HepG2 (cell line): Measurements from ENCODE around the gene ERP44. TPM values are rescaled to one million over a fixed set of nuclear protein-coding genes. Genes with fewer than 3 reads are reported as not detected.

Experiments used
- BCL6 ChIP-seq: IDR thresholded peaks from 2 replicates; pipeline ENCODE4 v1.6.1; 2016; ENCODE audit warnings: missing genetic modification reagents, missing compliant biosample characterization
- EP300 ChIP-seq, 3 experiments: sonication (generic) in 1 of 3; formaldehyde crosslinking in 1 of 3; IDR thresholded peaks; 2 replicates each; pipeline versions ENCODE4 v1.5.1 to v1.6.1; 2011 to 2020; ENCODE audit warnings: low read depth in 2 of 3, low read length in 2 of 3, borderline replicate concordance in 1 of 3, improper control_type of control experiment in 1 of 3, mild to moderate bottlenecking in 1 of 3, missing genetic modification reagents in 1 of 3, moderate library complexity in 1 of 3
- GTF2F1 ChIP-seq: fragments of 150-350 bp; IDR thresholded peaks from 2 replicates; pipeline ENCODE4 v1.6.1; 2014; ENCODE audit warnings: low read length
- KLF12 ChIP-seq: sonication (generic); formaldehyde crosslinking; IDR thresholded peaks from 2 replicates; pipeline ENCODE4 v1.4.0; 2020; ENCODE audit warnings: missing genetic modification reagents, borderline replicate concordance
- MAF1 ChIP-seq: sonication (generic); formaldehyde crosslinking; IDR thresholded peaks from 2 replicates; pipeline ENCODE4 v1.5.0; 2020; ENCODE audit warnings: missing genetic modification reagents, borderline replicate concordance
- MAFK ChIP-seq, 2 experiments: IDR thresholded peaks in 1 of 2; conservative IDR thresholded peaks in 1 of 2; 2 replicates each; pipeline ENCODE4 v1.6.1; 2011; ENCODE audit warnings: improper control_type of control experiment in 2 of 2, low read length in 2 of 2
- SALL2 ChIP-seq: sonication (generic); formaldehyde crosslinking; IDR thresholded peaks from 2 replicates; pipeline ENCODE4 v1.8.1; 2023; ENCODE audit warnings: mild to moderate bottlenecking, missing genetic modification reagents, inconsistent platforms
- SCMH1 ChIP-seq: sonication (generic); formaldehyde crosslinking; IDR thresholded peaks from 2 replicates; pipeline ENCODE4 v1.9.0; 2021; ENCODE audit warnings: missing genetic modification reagents, mild to moderate bottlenecking, borderline replicate concordance
- TAF1 ChIP-seq: sonication (generic); formaldehyde crosslinking; IDR thresholded peaks from 2 replicates; pipeline ENCODE4 v1.4.0; 2020; ENCODE audit warnings: missing genetic modification reagents
- THYN1 ChIP-seq: sonication (generic); formaldehyde crosslinking; IDR thresholded peaks from 2 replicates; pipeline ENCODE4 v1.8.1; 2023; ENCODE audit warnings: low read depth, mild to moderate bottlenecking, moderate library complexity, missing genetic modification reagents, borderline replicate concordance
- ZNF788 ChIP-seq: sonication (generic); formaldehyde crosslinking; IDR thresholded peaks from 2 replicates; pipeline ENCODE4 v1.5.0; 2020; ENCODE audit warnings: mild to moderate bottlenecking, missing genetic modification reagents, borderline replicate concordance
- polyA plus RNA-seq, 8 experiments: library from polyadenylated mRNA; depleted of rRNA in 3 of 8; stranded (reverse) in 7 of 8; unstranded in 1 of 8; fragments of >200 nt; fragmentation: Illumina TruSeq in 4 of 8; extraction: Trizol in 4 of 8; gene quantifications; 2 replicates each; pipeline versions ENCODE4 v1.2.1 to v1.2.3, GENCODE V29; 2011 to 2016; ENCODE audit warnings: low read depth in 4 of 8, missing spikeins in 1 of 8, mixed read lengths in 1 of 8; ENCODE audit not compliant: insufficient read depth in 1 of 8
- total RNA-seq, 5 experiments: library from RNA; depleted of rRNA; stranded (reverse); fragments of >200 nt; fragmentation: Illumina TruSeq; extraction: Trizol; gene quantifications; 2 replicates each; pipeline ENCODE4 v1.2.3, GENCODE V29; 2016; ENCODE audit warnings: low read depth in 1 of 5
- TF ChIP-seq, protein P1 (sequence below): sonication (generic); formaldehyde crosslinking; IDR thresholded peaks from 2 replicates; pipeline ENCODE4 v1.4.0; 2020; ENCODE audit warnings: missing genetic modification reagents, borderline replicate concordance
- TF ChIP-seq, protein P2 (sequence below): IDR thresholded peaks from 2 replicates; pipeline ENCODE4 v1.6.1; 2016; ENCODE audit warnings: mild to moderate bottlenecking
- TF ChIP-seq, protein P3 (sequence below): sonication (generic); formaldehyde crosslinking; IDR thresholded peaks from 2 replicates; pipeline ENCODE4 v1.9.0; 2021; ENCODE audit warnings: missing genetic modification reagents, borderline replicate concordance
- TF ChIP-seq, protein P4 (sequence below): sonication (generic); formaldehyde crosslinking; IDR thresholded peaks from 2 replicates; pipeline ENCODE4 v1.9.0; 2021; ENCODE audit warnings: missing genetic modification reagents, mild to moderate bottlenecking, borderline replicate concordance
- TF ChIP-seq, protein P5 (sequence below): fragments of 450-650 bp; IDR thresholded peaks from 2 replicates; pipeline ENCODE4 v1.6.1; 2016
- TF ChIP-seq, protein P6 (sequence below): sonication (generic); formaldehyde crosslinking; IDR thresholded peaks from 2 replicates; pipeline ENCODE4 v1.8.1; 2023; ENCODE audit warnings: mild to moderate bottlenecking, inconsistent platforms, moderate library complexity, missing genetic modification reagents, borderline replicate concordance

Gene ERP44
- total and polyA plus RNA-seq, 2 of the 13 experiments (the other 11 are each of a cell fraction or from before 2014, with no cell fraction given): 8.9 to 13.8 TPM

DNA sequence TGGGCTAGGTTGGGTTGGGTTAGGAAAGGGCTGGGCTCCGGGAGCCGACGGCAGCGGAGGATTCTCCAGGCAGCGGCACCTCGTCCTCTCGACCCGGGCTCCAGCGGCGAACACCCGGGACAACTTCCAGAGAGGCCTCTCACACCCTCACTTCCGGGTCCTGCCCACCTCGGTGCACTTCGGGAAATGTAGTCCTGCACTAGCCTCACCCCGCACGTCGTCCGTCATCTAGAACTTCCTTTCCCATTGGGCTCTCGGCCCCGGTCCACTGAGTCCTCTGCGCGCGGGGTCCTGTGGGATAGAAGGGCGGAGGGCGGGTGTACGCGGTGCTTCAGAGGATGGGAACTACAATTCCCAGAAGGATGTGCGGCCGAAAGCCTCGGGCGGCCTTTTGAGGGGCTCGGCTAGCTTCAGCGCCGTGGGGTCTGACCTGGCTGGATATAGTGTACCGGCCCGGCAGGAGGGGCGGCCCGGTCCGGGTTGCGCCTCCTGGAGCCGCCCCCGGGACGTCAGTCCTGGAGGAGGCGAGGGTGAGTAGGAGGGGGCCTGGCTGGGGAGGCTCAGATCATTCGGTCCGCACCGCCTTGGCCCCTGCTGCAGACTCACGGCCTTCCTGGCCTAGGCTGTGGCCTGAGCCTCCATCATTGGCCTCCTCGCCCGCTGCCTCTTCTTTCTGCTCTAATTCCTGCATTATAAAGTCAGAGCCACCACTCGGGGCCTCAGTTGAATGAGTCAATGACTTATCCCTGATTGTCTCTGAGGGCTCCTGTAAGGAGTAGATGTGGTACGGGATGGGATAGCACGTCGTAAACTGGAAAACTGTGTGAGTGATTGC lies at the start of gene ERP44, which contains the start of gene INVS (continued):
- TF ChIP-seq, protein P1, sequence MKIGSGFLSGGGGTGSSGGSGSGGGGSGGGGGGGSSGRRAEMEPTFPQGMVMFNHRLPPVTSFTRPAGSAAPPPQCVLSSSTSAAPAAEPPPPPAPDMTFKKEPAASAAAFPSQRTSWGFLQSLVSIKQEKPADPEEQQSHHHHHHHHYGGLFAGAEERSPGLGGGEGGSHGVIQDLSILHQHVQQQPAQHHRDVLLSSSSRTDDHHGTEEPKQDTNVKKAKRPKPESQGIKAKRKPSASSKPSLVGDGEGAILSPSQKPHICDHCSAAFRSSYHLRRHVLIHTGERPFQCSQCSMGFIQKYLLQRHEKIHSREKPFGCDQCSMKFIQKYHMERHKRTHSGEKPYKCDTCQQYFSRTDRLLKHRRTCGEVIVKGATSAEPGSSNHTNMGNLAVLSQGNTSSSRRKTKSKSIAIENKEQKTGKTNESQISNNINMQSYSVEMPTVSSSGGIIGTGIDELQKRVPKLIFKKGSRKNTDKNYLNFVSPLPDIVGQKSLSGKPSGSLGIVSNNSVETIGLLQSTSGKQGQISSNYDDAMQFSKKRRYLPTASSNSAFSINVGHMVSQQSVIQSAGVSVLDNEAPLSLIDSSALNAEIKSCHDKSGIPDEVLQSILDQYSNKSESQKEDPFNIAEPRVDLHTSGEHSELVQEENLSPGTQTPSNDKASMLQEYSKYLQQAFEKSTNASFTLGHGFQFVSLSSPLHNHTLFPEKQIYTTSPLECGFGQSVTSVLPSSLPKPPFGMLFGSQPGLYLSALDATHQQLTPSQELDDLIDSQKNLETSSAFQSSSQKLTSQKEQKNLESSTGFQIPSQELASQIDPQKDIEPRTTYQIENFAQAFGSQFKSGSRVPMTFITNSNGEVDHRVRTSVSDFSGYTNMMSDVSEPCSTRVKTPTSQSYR (CRISPR knock-in tag): no peak
- TF ChIP-seq BCL6 (CRISPR knock-in tag): no peak
- no peak for TF ChIP-seq EP300 (IDR thresholded peaks at IDR 0.05; ENCODE audit: low read depth in 2 of 2, low read length in 2 of 2)
- TF ChIP-seq EP300 (CRISPR knock-in tag; IDR thresholded peaks at IDR 0.05; ENCODE audit: borderline replicate concordance): no peak
- TF ChIP-seq, protein P2, sequence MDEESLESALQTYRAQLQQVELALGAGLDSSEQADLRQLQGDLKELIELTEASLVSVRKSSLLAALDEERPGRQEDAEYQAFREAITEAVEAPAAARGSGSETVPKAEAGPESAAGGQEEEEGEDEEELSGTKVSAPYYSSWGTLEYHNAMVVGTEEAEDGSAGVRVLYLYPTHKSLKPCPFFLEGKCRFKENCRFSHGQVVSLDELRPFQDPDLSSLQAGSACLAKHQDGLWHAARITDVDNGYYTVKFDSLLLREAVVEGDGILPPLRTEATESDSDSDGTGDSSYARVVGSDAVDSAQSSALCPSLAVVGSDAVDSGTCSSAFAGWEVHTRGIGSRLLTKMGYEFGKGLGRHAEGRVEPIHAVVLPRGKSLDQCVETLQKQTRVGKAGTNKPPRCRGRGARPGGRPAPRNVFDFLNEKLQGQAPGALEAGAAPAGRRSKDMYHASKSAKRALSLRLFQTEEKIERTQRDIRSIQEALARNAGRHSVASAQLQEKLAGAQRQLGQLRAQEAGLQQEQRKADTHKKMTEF (CRISPR knock-in tag): peak; percentile 64
- TF ChIP-seq TAF1: peak; percentile 70
- no peak for TF ChIP-seq GTF2F1
- peak; percentile 76; the same call in 1 of the 2 replicates for TF ChIP-seq ZNF788
- TF ChIP-seq KLF12 (CRISPR knock-in tag): peak; percentile 85; the same call in 1 of the 2 replicates
- TF ChIP-seq, protein P3, sequence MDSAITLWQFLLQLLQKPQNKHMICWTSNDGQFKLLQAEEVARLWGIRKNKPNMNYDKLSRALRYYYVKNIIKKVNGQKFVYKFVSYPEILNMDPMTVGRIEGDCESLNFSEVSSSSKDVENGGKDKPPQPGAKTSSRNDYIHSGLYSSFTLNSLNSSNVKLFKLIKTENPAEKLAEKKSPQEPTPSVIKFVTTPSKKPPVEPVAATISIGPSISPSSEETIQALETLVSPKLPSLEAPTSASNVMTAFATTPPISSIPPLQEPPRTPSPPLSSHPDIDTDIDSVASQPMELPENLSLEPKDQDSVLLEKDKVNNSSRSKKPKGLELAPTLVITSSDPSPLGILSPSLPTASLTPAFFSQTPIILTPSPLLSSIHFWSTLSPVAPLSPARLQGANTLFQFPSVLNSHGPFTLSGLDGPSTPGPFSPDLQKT (CRISPR knock-in tag): peak; percentile 49; the same call in 1 of the 2 replicates
- TF ChIP-seq, protein P4, sequence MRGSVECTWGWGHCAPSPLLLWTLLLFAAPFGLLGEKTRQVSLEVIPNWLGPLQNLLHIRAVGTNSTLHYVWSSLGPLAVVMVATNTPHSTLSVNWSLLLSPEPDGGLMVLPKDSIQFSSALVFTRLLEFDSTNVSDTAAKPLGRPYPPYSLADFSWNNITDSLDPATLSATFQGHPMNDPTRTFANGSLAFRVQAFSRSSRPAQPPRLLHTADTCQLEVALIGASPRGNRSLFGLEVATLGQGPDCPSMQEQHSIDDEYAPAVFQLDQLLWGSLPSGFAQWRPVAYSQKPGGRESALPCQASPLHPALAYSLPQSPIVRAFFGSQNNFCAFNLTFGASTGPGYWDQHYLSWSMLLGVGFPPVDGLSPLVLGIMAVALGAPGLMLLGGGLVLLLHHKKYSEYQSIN (CRISPR knock-in tag): no peak
- TF ChIP-seq SALL2 (CRISPR knock-in tag): peak; percentile 31
- TF ChIP-seq SCMH1 (CRISPR knock-in tag): no peak
- TF ChIP-seq, protein P5, sequence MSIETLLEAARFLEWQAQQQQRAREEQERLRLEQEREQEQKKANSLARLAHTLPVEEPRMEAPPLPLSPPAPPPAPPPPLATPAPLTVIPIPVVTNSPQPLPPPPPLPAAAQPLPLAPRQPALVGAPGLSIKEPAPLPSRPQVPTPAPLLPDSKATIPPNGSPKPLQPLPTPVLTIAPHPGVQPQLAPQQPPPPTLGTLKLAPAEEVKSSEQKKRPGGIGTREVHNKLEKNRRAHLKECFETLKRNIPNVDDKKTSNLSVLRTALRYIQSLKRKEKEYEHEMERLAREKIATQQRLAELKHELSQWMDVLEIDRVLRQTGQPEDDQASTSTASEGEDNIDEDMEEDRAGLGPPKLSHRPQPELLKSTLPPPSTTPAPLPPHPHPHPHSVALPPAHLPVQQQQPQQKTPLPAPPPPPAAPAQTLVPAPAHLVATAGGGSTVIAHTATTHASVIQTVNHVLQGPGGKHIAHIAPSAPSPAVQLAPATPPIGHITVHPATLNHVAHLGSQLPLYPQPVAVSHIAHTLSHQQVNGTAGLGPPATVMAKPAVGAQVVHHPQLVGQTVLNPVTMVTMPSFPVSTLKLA: no peak
- no peak for TF ChIP-seq THYN1 (CRISPR knock-in tag)
- no peak for TF ChIP-seq MAFK (conservative IDR thresholded peaks at IDR 0.05 in 1 of 2, IDR thresholded peaks at IDR 0.05 in 1 of 2; ENCODE audit: low read length in 2 of 2)
- TF ChIP-seq MAF1: 0 out of 2 replicates have a peak, but pooled peaks have one; percentile 9
- TF ChIP-seq, protein P6, sequence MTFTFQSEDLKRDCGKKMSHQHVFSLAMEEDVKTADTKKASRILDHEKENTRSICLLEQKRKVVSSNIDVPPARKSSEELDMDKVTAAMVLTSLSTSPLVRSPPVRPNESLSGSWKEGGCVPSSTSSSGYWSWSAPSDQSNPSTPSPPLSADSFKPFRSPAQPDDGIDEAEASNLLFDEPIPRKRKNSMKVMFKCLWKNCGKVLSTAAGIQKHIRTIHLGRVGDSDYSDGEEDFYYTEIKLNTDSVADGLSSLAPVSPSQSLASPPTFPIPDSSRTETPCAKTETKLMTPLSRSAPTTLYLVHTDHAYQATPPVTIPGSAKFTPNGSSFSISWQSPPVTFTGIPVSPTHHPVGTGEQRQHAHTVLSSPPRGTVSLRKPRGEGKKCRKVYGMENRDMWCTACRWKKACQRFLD: no peak; the same call in 1 of the 2 replicates
